T-helper 1 cell treated with Interleukin-12 subunit alpha and Interleukin-12 subunit beta and Interleukin-4 antibody, amounts not matched to agents 30 μg/mL and 1 μg/mL, for 36 hours (primary cell): ENCODE data around the gene PTBP1.
A peak's percentile ranks its signal among the peaks of the same experiment; 100 is the strongest.

Source experiments
- H3K27ac Mint-ChIP-seq: one replicate; pipeline ENCODE4 v1.8.0; 2021; ENCODE audit warnings: mild to moderate bottlenecking, mixed read lengths
- H3K27me3 Mint-ChIP-seq: one replicate; pipeline ENCODE4 v1.8.0; 2021; ENCODE audit warnings: low read depth, mixed read lengths
- H3K36me3 Mint-ChIP-seq: one replicate; pipeline ENCODE4 v1.8.0; 2021; ENCODE audit warnings: low read depth, mixed read lengths
- H3K4me1 Mint-ChIP-seq: one replicate; pipeline ENCODE4 v1.8.0; 2021; ENCODE audit warnings: low read depth, mixed read lengths
- H3K4me3 Mint-ChIP-seq: one replicate; pipeline ENCODE4 v1.8.0; 2021; ENCODE audit warnings: mild to moderate bottlenecking, moderate library complexity, mixed read lengths
- H3K9me3 Mint-ChIP-seq: one replicate; pipeline ENCODE4 v1.8.0; 2021; ENCODE audit warnings: mixed read lengths

The PTBP1 gene

GRCh38 chr19:799076-799881 lies 2.0 kb downstream of the PTBP1 start:
- Mint-ChIP-seq H3K4me3 (peak overlapping the region; percentile 81), H3K4me1 (peaks cover 31% of the 10 kb centered on the region), H3K36me3 (peaks cover 24% of the 10 kb centered on the region), H3K27me3 (peaks cover 3% of the 10 kb centered on the region), H3K27ac (peak overlapping the region; percentile 77), H3K9me3 (no peaks in the 10 kb centered on the region)

DNA sequence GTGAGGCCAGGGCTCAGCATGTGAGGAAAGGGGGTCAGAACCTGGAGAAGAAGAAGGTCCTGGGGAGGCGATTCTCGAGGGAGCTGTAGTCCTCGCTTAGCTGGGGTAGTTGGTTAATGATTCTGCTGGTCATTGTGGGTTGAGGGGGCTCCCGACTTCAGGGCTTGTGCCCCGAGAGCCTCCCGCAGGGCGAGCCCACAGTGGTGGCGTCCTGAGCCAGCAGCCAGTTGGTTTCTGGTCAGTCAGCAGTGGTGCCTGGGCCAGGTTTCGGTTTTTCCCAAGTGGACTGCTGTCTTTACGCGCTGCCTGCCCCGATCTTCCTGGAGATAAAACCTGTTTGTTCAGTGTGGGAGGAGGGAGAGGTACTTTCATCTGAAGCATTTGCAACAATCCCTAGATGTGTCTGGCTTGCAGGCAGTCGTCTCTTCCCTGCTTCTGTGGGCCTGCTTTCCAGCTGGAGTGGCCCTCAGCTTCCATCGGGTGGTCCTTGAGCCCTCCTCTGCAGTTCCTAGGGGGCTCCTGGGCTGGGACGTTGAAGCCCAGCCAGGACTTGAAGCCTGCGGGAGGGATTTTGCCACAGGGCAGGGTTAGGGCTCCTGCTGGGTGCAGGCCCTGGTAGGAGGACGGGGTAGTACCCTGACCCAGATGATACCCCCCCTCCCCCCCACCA lies 3.2 kb downstream of the PTBP1 start:
- H3K27ac Mint-ChIP-seq = peak overlapping the region; percentile 65
- H3K4me1 Mint-ChIP-seq = peaks cover 31% of the 10 kb centered on the region
- peaks cover 27% of the 10 kb centered on the region for H3K36me3 Mint-ChIP-seq
- peak overlapping the region; percentile 81 for H3K4me3 Mint-ChIP-seq
- peaks cover 3% of the 10 kb centered on the region for H3K27me3 Mint-ChIP-seq
- no peaks in the 10 kb centered on the region for H3K9me3 Mint-ChIP-seq

GRCh38 chr19:801030-801860 lies 4.0 kb downstream of the PTBP1 start:
- Mint-ChIP-seq H3K27me3 (peaks cover 3% of the 10 kb centered on the region), H3K9me3 (no peaks in the 10 kb centered on the region), H3K36me3 (peaks cover 27% of the 10 kb centered on the region), H3K4me1 (peaks cover 31% of the 10 kb centered on the region), H3K4me3 (peak overlapping the region; percentile 57), H3K27ac (no peak overlapping the region)

- H3K9me3 Mint-ChIP-seq = no peaks in the 10 kb centered on the region
- H3K36me3 Mint-ChIP-seq = peaks cover 27% of the 10 kb centered on the region
- no peak overlapping the region for H3K27ac Mint-ChIP-seq
- peaks cover 28% of the 10 kb centered on the region for H3K4me1 Mint-ChIP-seq
- H3K4me3 Mint-ChIP-seq = no peak overlapping the region
- peaks cover under 1% of the 10 kb centered on the region for H3K27me3 Mint-ChIP-seq
Observed at GRCh38 chr19:801861-802497, 4.7 kb downstream of the PTBP1 start.

DNA sequence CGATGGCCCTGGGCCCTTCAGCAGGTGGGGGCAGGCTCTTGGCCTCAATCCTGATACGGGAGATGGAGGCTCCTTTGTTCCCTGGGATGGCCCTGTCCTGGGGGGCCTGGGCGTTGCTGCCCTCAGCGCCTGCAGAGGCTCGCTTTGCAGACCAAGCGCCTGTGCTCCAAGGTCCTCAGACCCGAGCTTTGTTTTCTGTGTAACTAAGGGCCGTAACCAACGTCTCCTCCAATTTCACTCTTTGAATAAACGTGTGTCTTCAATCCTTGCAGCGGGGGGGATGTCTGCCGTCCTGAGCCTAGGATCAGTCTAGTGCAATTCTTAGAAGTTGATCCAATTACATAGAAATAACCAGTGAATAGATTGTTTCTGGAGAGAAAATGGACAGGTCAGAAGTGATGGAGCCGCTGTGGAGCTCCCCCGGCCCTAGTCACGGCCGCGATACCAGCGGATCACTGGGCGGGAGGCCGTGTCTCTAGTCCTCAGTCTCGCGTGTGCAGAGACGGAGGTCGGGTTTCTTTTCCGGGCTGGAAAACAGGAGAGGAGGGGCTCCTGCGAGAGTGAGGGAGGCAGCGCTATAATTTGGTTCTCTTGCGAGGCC lies 5.3 kb downstream of the PTBP1 start:
- no peak overlapping the region for H3K4me3 Mint-ChIP-seq
- peaks cover 32% of the 10 kb centered on the region for H3K36me3 Mint-ChIP-seq
- no peaks in the 10 kb centered on the region for H3K27me3 Mint-ChIP-seq
- H3K27ac Mint-ChIP-seq = no peak overlapping the region
- no peaks in the 10 kb centered on the region for H3K9me3 Mint-ChIP-seq
- H3K4me1 Mint-ChIP-seq = peaks cover 31% of the 10 kb centered on the region

DNA sequence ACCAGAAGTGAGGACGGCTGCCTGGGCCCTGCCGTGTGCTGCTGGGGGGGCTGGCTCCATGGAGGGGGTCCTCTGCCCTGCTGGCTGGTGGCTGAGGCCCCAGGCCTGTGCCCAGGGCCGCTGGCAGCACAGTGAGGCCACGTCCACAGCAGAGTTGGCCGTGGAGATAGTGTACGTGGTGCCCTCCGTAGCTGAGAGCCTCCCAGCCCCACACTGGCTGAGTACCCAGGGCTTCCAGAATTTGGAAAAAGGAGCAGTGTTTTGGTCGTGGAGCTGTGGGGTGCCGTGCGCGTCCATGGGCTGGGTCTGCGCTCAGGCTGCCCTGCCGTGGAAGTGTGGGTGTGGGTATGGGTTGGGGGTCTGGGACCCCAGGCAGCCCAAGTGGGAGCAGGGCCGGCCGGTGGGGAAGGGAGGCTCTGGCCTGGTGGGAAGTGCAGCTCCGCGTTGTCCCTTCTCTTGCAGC lies 5.9 kb downstream of the PTBP1 start:
- H3K36me3 Mint-ChIP-seq = peaks cover 35% of the 10 kb centered on the region
- H3K4me3 Mint-ChIP-seq = no peak overlapping the region
- H3K9me3 Mint-ChIP-seq = no peaks in the 10 kb centered on the region
- no peak overlapping the region for H3K27ac Mint-ChIP-seq
- H3K27me3 Mint-ChIP-seq = no peaks in the 10 kb centered on the region
- peaks cover 34% of the 10 kb centered on the region for H3K4me1 Mint-ChIP-seq

- H3K4me1 Mint-ChIP-seq = peaks cover 34% of the 10 kb centered on the region
- H3K27me3 Mint-ChIP-seq = no peaks in the 10 kb centered on the region
- no peaks in the 10 kb centered on the region for H3K9me3 Mint-ChIP-seq
- peaks cover 34% of the 10 kb centered on the region for H3K36me3 Mint-ChIP-seq
- no peak overlapping the region for H3K27ac Mint-ChIP-seq
- no peak overlapping the region for H3K4me3 Mint-ChIP-seq
Observed at GRCh38 chr19:803686-804418, 6.6 kb downstream of the PTBP1 start.

GRCh38 chr19:804419-805165 lies 7.3 kb downstream of the PTBP1 start:
- peaks cover 30% of the 10 kb centered on the region for H3K36me3 Mint-ChIP-seq
- no peak overlapping the region for H3K27ac Mint-ChIP-seq
- H3K9me3 Mint-ChIP-seq = no peaks in the 10 kb centered on the region
- no peak overlapping the region for H3K4me3 Mint-ChIP-seq
- no peaks in the 10 kb centered on the region for H3K27me3 Mint-ChIP-seq
- H3K4me1 Mint-ChIP-seq = peaks cover 27% of the 10 kb centered on the region

DNA sequence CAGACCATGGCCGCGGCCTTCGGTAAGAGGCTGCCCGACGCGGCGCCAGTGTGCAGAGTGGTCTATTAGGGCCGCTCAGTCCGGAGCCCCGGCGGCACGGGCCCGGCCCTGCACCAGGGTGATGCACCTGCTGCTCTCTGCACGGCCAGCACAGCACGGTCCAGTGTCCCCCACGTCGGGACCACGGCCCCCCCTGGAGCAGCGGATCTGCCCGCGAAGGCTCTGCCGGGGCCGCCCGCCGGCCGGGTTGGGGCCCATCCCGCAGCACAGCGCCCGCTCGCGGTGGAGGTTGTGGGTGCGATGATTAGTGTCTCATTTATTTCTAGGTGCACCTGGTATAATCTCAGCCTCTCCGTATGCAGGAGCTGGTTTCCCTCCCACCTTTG lies 7.9 kb downstream of the PTBP1 start:
- H3K4me1 Mint-ChIP-seq = peaks cover 21% of the 10 kb centered on the region
- no peak overlapping the region for H3K27ac Mint-ChIP-seq
- no peaks in the 10 kb centered on the region for H3K27me3 Mint-ChIP-seq
- H3K9me3 Mint-ChIP-seq = no peaks in the 10 kb centered on the region
- H3K36me3 Mint-ChIP-seq = peaks cover 28% of the 10 kb centered on the region
- no peak overlapping the region for H3K4me3 Mint-ChIP-seq

DNA sequence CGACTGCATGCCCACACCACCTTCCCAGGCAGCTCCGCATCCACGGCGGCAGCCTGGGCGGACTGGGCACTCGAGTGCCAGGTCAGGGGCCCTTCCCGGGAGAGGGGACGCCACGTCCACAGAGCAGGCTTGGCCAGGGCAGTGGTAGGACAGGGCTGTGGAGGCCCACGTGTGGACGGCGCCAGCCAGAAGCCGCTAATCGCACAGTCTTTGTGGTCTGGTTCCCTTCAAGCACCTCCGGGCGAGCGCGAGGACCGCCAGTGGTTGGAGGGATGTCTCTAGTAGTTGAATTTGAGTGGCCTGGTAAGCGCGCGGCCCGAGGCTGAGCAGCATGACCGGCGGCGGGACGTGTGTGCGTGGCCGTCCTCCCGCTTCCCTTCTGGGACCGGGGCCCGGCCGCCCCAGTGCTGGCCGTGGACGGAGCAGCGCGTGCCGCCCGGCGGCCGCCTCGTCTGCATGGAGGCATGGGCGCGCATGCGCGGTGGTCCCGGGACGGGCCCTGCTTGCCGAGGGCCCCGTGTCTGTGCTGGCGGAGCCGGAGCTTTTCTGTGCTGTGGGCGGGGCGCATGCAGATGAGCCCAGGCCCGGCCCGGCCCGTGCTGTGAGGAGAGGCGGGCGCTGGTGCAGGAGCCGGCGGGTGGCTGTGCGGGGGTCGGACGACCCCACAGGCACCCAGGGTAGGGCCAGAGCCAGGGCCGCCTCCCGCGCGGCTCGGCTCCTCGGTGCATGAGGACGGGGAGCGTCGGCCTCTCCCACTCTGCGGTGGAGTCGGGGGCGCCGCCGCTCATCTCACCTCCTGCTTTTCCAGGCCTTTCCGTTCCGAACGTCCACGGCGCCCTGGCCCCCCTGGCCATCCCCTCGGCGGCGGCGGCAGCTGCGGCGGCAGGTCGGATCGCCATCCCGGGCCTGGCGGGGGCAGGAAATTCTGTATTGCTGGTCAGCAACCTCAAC lies 8.6 kb downstream of the PTBP1 start:
- no peak overlapping the region for H3K4me3 Mint-ChIP-seq
- no peaks in the 10 kb centered on the region for H3K27me3 Mint-ChIP-seq
- peaks cover 27% of the 10 kb centered on the region for H3K36me3 Mint-ChIP-seq
- no peaks in the 10 kb centered on the region for H3K9me3 Mint-ChIP-seq
- H3K27ac Mint-ChIP-seq = no peak overlapping the region
- H3K4me1 Mint-ChIP-seq = peaks cover 16% of the 10 kb centered on the region

DNA sequence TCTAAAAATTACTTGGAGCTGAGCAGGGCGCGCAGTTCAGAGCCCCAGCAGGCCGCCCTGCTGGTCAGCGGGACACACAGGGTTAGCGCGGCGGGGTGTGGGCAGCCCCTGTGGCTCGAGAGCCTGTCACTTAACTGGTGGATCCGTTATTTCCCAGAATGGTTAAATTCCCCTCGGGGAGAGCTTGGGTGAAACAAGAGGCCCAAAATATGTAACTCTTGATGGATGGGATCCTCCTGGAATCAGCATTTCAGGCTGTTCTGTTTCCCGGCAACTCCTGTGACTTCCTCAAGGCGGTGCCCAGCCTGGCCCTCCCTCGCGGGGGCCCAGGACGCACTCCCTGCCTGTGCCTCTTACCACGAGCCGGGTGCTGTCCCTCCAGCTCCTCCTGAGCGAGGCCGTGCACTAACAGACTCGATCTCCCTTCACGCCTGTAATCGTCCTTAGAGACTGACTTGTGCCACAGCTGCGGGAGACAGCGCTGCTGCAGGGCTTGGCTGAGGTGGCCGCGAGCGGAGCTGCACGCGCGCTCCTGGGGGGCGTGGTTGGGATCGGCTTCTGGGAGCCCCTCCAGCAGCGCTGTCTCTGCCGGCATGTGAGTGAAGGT lies 9.7 kb downstream of the PTBP1 start:
- Mint-ChIP-seq H3K4me3 (no peak overlapping the region), H3K36me3 (peaks cover 29% of the 10 kb centered on the region), H3K27ac (no peak overlapping the region), H3K9me3 (no peaks in the 10 kb centered on the region), H3K4me1 (peaks cover 8% of the 10 kb centered on the region), H3K27me3 (no peaks in the 10 kb centered on the region)
